T-helper 1 cell treated with Interleukin-12 subunit alpha and Interleukin-12 subunit beta and Interleukin-4 antibody, amounts not matched to agents 30 ng/mL and 1 ng/mL, for 36 hours (primary cell): ENCODE data around the gene OR5D13. TPM values are rescaled to one million over a fixed set of nuclear protein-coding genes. Genes with fewer than 3 reads are reported as not detected.

Experiments
- intact Hi-C: fragments of 100-400 bp; cut with micrococcal nuclease; formaldehyde crosslinking; loops from one replicate; pipeline ENCODE4 v1.15.1; 2024
- total RNA-seq: library from RNA; stranded (reverse); gene quantifications from 2 replicates; pipeline ENCODE4 v1.2.3, GENCODE V29; 2022

The OR5D13 gene, protein sequence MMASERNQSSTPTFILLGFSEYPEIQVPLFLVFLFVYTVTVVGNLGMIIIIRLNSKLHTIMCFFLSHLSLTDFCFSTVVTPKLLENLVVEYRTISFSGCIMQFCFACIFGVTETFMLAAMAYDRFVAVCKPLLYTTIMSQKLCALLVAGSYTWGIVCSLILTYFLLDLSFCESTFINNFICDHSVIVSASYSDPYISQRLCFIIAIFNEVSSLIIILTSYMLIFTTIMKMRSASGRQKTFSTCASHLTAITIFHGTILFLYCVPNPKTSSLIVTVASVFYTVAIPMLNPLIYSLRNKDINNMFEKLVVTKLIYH
- total RNA-seq, result not detected in 2 replicates

DNA sequence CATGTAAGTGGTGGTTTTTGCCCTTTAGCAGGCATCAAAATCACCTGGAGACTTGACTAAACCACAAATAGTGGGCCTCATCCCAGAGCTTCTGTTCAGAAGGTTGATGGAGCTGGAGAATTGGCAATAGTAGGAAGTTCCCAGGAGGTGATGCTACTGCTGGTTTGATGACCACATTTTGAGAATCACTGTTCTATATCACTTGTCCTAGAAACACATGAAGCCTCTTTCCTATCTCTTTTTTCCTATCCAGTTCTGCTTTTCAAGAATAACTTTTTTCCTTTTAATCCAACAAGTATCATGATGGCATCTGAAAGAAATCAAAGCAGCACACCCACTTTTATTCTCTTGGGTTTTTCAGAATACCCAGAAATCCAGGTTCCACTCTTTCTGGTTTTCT is at the start of gene OR5D13:
Gene OR5D13 (plus strand): TSS at position 301 of the 400 bp plus-strand sequence. CDS start 0 bp downstream, at position 301.
- intact Hi-C loops, result no loop called here

DNA sequence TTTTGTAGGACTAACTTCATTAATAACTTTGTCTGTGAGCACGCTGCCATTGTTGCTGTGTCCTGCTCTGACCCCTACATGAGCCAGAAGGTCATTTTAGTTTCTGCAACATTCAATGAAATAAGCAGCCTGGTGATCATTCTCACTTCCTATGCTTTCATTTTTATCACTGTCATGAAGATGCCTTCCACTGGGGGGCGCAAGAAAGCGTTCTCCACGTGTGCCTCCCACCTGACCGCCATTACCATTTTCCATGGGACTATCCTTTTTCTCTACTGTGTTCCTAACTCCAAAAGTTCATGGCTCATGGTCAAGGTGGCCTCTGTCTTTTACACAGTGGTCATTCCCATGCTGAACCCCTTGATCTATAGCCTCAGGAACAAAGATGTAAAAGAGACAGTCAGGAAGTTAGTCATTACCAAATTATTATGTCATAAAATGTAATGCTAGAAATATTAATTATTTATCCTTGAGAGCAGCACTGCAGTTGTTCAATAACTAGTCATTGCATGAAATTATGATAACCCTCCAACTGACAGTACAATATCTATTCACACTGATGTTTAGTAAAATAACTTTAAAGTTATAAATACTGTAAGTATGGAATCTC is 46.4 kb upstream of the OR5D13 start:
- intact Hi-C loops, result no loop called here

DNA sequence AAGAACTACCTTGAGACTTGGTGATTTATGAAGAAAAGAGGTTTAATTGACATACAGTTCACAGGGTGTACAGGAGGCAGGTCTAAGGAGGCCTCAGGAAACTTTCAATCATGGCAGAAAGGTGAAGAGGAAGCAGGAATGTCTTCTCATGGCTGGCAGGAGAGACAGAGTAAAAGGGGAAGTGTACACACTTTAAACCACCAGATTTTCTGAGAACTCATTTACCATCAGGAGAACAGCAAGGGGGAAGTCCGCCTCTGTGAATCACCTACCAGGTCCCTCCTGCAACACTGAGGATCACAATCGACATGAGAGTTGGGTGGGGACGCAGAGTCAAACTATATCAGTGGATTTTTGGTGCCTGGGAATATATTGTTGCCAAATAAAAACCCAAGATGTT is 40.3 kb upstream of the OR5D13 start:
- intact Hi-C loops, result no loop called here

DNA sequence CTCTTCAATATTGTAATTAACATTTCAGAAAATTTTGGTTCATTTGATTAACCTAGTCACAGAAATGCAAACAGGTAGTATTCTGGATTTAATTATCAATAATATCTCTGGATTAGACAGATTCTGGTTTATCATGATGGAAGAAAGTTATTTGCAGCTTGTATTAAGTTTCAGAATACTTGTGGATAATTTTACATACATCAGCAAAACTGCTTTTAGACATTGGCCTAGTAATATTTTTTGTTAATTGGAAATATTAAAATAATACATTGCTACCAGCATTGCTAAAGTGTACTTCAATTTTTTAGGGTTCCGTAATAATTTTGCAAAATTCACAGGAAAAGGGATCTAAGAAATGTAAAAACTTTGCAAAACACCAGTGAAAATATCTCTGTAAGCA is 18.4 kb downstream of the OR5D13 start:
- intact Hi-C loops, result loop anchor here (5.0 kb wide), 1 partner anchor 501 kb away; the partner anchor contains the start of gene OR8H1

DNA sequence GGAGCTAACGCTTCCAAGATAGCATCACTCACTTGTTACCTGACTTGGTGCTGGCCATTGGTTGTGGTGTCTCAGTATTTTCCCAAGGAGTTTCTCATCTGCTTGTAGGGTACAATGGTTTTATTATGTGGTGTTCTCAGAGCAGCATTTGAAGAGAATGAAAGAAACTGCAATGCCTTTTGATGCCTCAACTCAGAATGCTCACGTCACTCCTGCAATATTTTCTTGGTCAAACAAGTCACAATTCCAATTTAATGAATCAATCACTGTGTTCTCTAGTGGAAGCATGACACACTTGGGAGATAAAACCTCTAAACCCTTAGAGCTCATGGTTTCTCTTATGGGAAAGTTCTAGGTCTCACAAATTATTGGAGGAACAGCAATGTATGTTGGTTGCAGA is 20.1 kb downstream of the OR5D13 start:
- intact Hi-C loops, result loop anchor here (5.0 kb wide), 1 partner anchor 499 kb away; the partner anchor contains the start of gene OR8H1

DNA sequence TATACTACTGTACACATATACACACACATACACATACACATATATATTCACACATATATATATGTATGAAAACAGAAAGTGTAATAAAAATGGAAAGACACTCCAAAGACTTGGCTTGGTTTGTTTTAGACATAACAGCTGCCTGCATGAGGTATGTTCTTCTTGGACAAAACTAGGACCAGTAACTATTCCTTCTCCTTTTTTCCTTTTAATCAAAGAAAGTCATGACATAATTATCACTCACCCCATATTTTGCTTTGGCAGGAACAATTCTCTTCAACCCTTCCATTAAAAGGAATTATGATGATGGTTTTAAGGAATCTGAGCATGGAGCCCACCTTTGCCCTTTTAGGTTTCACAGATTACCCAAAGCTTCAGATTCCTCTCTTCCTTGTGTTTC is 22.0 kb downstream of the OR5D13 start, which contains the start of gene OR5D14:
Gene OR5D14 (plus strand): TSS at position 301 of the 400 bp plus-strand sequence. CDS start 0 bp downstream, at position 301.
- intact Hi-C loops, result no loop called here

DNA sequence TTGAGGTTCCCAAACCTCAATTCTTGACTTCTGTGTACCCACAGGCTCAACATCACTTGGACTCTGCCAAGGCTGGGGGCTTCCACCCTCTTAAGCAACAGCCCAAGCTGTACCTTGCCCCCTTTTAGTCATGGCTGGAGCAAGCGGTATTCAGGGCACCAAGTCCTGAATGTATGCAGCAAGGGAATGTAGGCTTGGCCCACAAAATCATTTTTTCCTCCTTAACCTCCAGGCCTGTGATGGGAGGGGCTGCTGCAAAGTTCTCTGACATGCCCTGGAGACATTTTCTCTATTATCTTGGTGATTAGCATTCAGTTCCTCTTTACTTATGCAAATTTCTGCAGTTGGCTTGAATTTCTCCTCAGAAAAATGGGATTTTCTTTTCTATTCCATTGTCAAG is 33.0 kb downstream of the OR5D13 start:
- intact Hi-C loops, result no loop called here

DNA sequence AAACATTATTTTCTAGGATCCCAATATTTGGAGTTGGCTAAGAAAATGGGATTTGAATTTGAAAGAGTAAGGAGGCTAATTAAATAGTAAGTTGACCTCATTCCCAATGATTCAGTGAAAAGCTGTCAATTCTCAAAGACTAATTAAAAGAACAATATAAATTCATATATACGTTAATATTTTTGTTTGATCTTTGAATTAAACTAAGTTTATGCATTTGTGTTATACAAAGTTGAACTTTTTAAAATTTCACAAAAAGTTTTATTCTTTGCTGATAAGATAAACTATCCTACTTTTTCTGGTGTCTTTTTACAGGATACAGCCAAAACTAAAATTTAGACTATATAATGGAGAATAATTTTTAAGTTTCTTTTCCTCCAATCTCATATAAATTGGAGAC is 37.8 kb downstream of the OR5D13 start, which contains the start of gene OR5L1:
Gene OR5L1 (plus strand): TSS at position 301 of the 400 bp plus-strand sequence. CDS start 100 bp downstream, outside the sequence.
- intact Hi-C loops, result no loop called here

DNA sequence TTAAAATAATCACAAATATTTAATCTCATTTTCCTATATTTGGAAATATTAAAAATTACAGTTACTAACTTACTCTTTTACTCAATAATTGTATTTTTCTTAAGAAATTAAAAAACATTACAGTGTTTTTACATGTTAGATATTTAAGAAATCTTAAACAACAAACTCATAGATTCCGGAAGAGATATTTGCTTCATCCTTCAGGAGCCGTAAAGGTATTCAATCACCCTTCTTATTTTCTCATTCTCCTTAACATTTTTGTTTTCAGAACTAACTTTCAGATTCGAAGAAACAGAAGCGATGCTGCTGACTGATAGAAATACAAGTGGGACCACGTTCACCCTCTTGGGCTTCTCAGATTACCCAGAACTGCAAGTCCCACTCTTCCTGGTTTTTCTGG is 46.1 kb downstream of the OR5D13 start, which contains the start of gene OR5D18:
Gene OR5D18 (plus strand): TSS at position 301 of the 400 bp plus-strand sequence. CDS start 0 bp downstream, at position 301.
- intact Hi-C loops, result no loop called here

Other genes starting within 250 kb of the OR5D13 start
- not detected in 2 replicates for gene OR4C15, start 219.0 kb upstream of the OR5D13 start, total RNA-seq
- not detected in 2 replicates for gene OR4C16, start 201.3 kb upstream of the OR5D13 start, total RNA-seq
- gene OR4C11, start 165.8 kb upstream of the OR5D13 start, total RNA-seq, result not detected in 2 replicates
- not detected in 2 replicates for gene OR4P4, start 138.3 kb upstream of the OR5D13 start, total RNA-seq
- not detected in 2 replicates for gene OR4S2, start 125.1 kb upstream of the OR5D13 start, total RNA-seq
- not detected in 2 replicates for gene OR4C6, start 111.2 kb upstream of the OR5D13 start, total RNA-seq
- not detected in 2 replicates for gene OR5D14, start 22.1 kb downstream of the OR5D13 start, total RNA-seq
- gene OR5L1, start 37.9 kb downstream of the OR5D13 start, total RNA-seq, result not detected in 2 replicates
- gene OR5D18, start 46.2 kb downstream of the OR5D13 start, total RNA-seq, result not detected in 2 replicates
- not detected in 2 replicates for gene OR5L2, start 53.8 kb downstream of the OR5D13 start, total RNA-seq
- not detected in 2 replicates for gene OR5D16, start 65.3 kb downstream of the OR5D13 start, total RNA-seq
- gene TRIM51, start 109.9 kb downstream of the OR5D13 start, total RNA-seq, result not detected in 2 replicates
- gene OR5W2, start 141.1 kb downstream of the OR5D13 start, total RNA-seq, result not detected in 2 replicates
- not detected in 2 replicates for gene OR5I1, start 163.0 kb downstream of the OR5D13 start, total RNA-seq
- not detected in 2 replicates for gene OR10AG1, start 196.5 kb downstream of the OR5D13 start, total RNA-seq
- gene OR5F1, start 221.2 kb downstream of the OR5D13 start, total RNA-seq, result not detected in 2 replicates